Mesendoderm (in vitro differentiated cells): ENCODE data around the gene NECAB3.
A peak's percentile ranks its signal among the peaks of the same experiment; 100 is the strongest.

Experiments
- DNase-seq: peaks from one replicate; pipeline ENCODE4 v3.0.0; 2013
- H2AK5ac ChIP-seq: 2 replicates; pipeline ENCODE4 v1.6.1; 2013; ENCODE audit warnings: low read length, inconsistent platforms
- H2BK120ac ChIP-seq: 2 replicates; pipeline ENCODE4 v1.6.1; 2013; ENCODE audit warnings: low read depth, mild to moderate bottlenecking, low read length, moderate library complexity, mixed read lengths
- H2BK15ac ChIP-seq: replicated peaks from 2 replicates; pipeline ENCODE4 v1.6.1; 2013; ENCODE audit warnings: low read depth, mild to moderate bottlenecking, moderate library complexity
- H2BK5ac ChIP-seq: 2 replicates; pipeline ENCODE4 v1.6.1; 2013; ENCODE audit warnings: low read length, inconsistent platforms
- H3K18ac ChIP-seq: 2 replicates; pipeline ENCODE4 v1.6.1; 2013; ENCODE audit warnings: mild to moderate bottlenecking, low read length, mixed read lengths
- H3K23ac ChIP-seq: one replicate; pipeline ENCODE4 v1.6.1; 2013; ENCODE audit warnings: low read length
- H3K27ac ChIP-seq: 2 replicates; pipeline ENCODE4 v1.5.1; 2013; ENCODE audit warnings: low read depth, mild to moderate bottlenecking, inconsistent platforms, low read length, moderate library complexity
- H3K27me3 ChIP-seq: 2 replicates; pipeline ENCODE4 v1.6.1; 2013; ENCODE audit warnings: low read length, control low read depth, mild to moderate bottlenecking, inconsistent platforms; ENCODE audit not compliant: insufficient read depth, poor library complexity
- H3K36me3 ChIP-seq: 2 replicates; pipeline ENCODE4 v1.6.1; 2013; ENCODE audit warnings: low read length, inconsistent platforms; ENCODE audit not compliant: control insufficient read depth, insufficient read depth
- H3K4ac ChIP-seq: one replicate; pipeline ENCODE4 v1.6.1; 2013; ENCODE audit warnings: low read depth, mild to moderate bottlenecking, low read length, moderate library complexity
- H3K4me1 ChIP-seq: 2 replicates; pipeline ENCODE4 v1.6.1; 2013; ENCODE audit warnings: low read depth, low read length, inconsistent platforms; ENCODE audit not compliant: control insufficient read depth
- H3K4me2 ChIP-seq: 2 replicates; pipeline ENCODE4 v1.6.1; 2013; ENCODE audit warnings: low read length
- H3K4me3 ChIP-seq: 2 replicates; pipeline ENCODE4 v1.5.1; 2013; ENCODE audit warnings: mild to moderate bottlenecking, low read length
- H3K56ac ChIP-seq: one replicate; pipeline ENCODE4 v1.6.1; 2013; ENCODE audit warnings: low read length
- H3K79me1 ChIP-seq: 2 replicates; pipeline ENCODE4 v1.6.1; 2013; ENCODE audit warnings: low read length, inconsistent platforms
- H3K79me2 ChIP-seq: 2 replicates; pipeline ENCODE4 v1.6.1; 2013; ENCODE audit warnings: mild to moderate bottlenecking, low read length; ENCODE audit not compliant: control insufficient read depth, insufficient read depth
- H3K9ac ChIP-seq: 2 replicates; pipeline ENCODE4 v1.6.1; 2013; ENCODE audit warnings: low read length, inconsistent platforms
- H4K5ac ChIP-seq: one replicate; pipeline ENCODE4 v1.6.1; 2013; ENCODE audit warnings: low read length
- H4K8ac ChIP-seq: one replicate; pipeline ENCODE4 v1.6.1; 2013; ENCODE audit warnings: low read depth, mild to moderate bottlenecking, control low read depth, low read length, moderate library complexity
- WGBS: extraction: QIAGEN DNeasy Blood & Tissue Kit; methylation state at CpG from one replicate; pipeline ENCODE4 v1.1.7; 2013; ENCODE audit warnings: low lambda C conversion rate, missing lambda C conversion rate; ENCODE audit not compliant: insufficient coverage; ENCODE audit errors: extremely low coverage; 5-methylcytosine and 5-hydroxymethylcytosine counted together

Gene NECAB3

DNA sequence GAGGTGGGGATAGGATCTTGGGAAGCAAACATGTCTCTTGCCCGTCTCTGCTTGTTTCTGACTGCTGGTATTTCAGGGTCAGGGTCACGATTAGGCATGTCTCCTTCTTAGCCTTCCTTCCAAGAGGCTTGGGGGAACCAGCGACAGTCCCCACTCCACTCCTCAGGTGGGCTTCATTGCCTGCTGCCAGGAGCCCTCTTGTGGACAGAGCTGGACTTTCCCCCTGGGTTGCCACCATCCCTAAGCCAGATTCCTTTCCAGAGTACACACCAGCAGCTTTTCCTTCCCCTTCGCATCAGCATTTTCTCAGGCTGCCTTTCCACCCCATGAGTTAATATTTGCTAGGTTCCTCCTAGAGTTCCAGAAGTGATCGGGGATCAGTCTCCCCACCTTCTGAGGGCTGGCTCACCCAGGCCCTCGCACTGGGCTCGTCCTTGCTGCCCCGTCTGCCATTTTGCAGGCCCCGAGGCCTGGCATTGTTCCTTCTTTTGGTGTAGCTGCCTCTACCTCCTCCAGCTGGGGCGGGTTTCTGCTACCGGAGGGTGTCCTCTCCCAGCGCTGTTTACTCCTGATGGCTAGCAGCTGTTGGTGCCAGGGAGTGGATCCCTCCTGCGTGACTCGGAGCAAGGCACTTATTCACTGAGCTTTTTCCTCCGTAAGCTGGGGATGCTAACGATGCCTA, 20.9 kb downstream of the NECAB3 start:
- no peak overlapping the region for H3K4ac ChIP-seq
- H3K4me3 ChIP-seq: no peak overlapping the region
- H3K9ac ChIP-seq: no peak overlapping the region
- no peak overlapping the region for H3K23ac ChIP-seq
- no peak overlapping the region for H2AK5ac ChIP-seq
- no peak overlapping the region for H4K5ac ChIP-seq
- H3K27ac ChIP-seq: no peak overlapping the region
- H3K27me3 ChIP-seq: no peaks in the 10 kb centered on the region
- H2BK15ac ChIP-seq: no peak overlapping the region
- no CpG with 5 or more reads among the region's 16 CpGs for WGBS
- no peak overlapping the region for H3K56ac ChIP-seq
- no peak overlapping the region for H2BK5ac ChIP-seq
- H3K79me2 ChIP-seq: no peaks in the 10 kb centered on the region
- no peak overlapping the region for H3K18ac ChIP-seq
- no peak overlapping the region for H4K8ac ChIP-seq
- peaks cover 2% of the 10 kb centered on the region for H3K36me3 ChIP-seq
- H3K4me1 ChIP-seq: no peaks in the 10 kb centered on the region
- no peak overlapping the region for H3K4me2 ChIP-seq
- DNase-seq: peak; percentile 78
- no peaks in the 10 kb centered on the region for H3K79me1 ChIP-seq
- H2BK120ac ChIP-seq: no peak overlapping the region

DNA sequence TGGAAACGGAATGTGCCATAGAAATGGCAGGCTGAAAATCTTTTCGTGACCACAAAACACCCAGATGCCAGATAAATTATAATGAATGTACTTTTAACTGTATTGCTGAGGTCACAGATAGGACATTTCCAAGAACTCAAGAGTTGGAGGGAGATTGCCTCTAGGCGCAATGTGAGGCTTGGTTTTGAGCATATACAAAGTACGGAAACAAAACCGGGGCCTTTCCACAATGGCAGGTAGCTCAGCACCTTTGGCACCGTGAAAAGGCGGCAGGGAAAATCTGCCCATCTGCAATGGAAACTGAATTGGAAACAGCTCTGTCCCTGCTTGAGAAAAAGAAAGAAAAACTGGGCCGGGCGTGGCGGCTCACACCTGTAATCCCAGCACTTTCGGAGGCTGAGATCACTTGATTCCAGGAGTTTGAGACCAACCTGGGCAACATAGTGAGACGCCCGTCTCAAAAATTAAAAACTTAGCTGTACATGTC, 22.6 kb downstream of the NECAB3 start:
- Histone ChIP-seq H4K5ac (no peak overlapping the region), H2AK5ac (no peak overlapping the region), H3K36me3 (no peaks in the 10 kb centered on the region), H3K27ac (no peak overlapping the region), H3K4me3 (no peak overlapping the region), H4K8ac (no peak overlapping the region), H3K27me3 (no peaks in the 10 kb centered on the region), H2BK120ac (no peak overlapping the region), H3K18ac (no peak overlapping the region), H3K4ac (no peak overlapping the region), H2BK15ac (no peak overlapping the region), H3K4me1 (no peaks in the 10 kb centered on the region), H3K4me2 (no peak overlapping the region), H3K79me1 (no peaks in the 10 kb centered on the region), H2BK5ac (no peak overlapping the region), H3K56ac (no peak overlapping the region), H3K23ac (no peak overlapping the region), H3K79me2 (no peaks in the 10 kb centered on the region), H3K9ac (no peak overlapping the region)
- DNase-seq: no peak
- WGBS: no CpG with 5 or more reads among the region's 13 CpGs

DNA sequence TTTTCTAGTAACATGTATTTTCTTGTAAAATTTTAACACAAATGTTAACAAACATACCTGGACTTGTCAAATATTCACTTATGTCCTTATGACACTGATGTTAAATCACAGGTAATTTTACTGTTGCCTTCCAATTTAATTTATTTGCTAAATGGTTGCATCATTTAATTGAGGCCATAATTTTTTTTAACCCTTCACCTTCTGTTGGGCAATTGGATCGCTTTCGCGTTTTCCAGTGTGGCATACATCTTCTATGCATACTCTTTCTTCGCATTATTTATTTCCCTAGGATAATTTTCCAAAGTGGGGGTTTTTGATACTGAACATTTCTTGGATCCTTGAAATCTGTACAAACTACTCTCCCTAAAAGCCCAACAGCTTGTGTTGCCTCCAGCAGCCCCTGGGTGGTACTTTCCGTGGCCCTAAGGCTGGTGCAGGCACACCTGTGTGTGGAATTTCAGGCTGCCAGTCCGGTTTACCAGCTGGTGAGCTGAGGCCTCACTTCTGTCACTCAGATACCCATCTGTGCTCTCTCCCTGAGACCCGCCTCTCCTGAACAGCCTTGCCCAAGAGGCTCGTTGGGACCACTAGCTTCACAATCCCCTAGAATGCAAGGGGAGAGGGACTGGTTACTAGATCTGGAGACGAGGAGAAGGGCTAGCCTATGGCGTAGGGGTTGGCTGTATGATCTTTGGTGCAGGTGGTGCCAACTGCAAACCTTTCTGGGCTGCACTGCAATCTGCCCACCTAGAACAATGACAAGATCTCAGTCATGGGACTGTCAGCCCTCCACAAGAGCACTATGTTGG, 23.3 kb downstream of the NECAB3 start:
- no peak overlapping the region for H2BK5ac ChIP-seq
- H2BK120ac ChIP-seq: no peak overlapping the region
- H4K8ac ChIP-seq: no peak overlapping the region
- no peak overlapping the region for H3K4me2 ChIP-seq
- H2BK15ac ChIP-seq: no peak overlapping the region
- H3K56ac ChIP-seq: no peak overlapping the region
- no peak overlapping the region for H3K18ac ChIP-seq
- H3K79me1 ChIP-seq: no peaks in the 10 kb centered on the region
- H3K4me3 ChIP-seq: no peak overlapping the region
- no peak overlapping the region for H4K5ac ChIP-seq
- H3K9ac ChIP-seq: no peak overlapping the region
- H3K36me3 ChIP-seq: no peaks in the 10 kb centered on the region
- H2AK5ac ChIP-seq: no peak overlapping the region
- DNase-seq: no peak
- no peak overlapping the region for H3K27ac ChIP-seq
- H3K4me1 ChIP-seq: no peaks in the 10 kb centered on the region
- WGBS: no CpG with 5 or more reads among the region's 10 CpGs
- H3K23ac ChIP-seq: no peak overlapping the region
- no peaks in the 10 kb centered on the region for H3K27me3 ChIP-seq
- H3K79me2 ChIP-seq: no peaks in the 10 kb centered on the region
- H3K4ac ChIP-seq: no peak overlapping the region

DNA sequence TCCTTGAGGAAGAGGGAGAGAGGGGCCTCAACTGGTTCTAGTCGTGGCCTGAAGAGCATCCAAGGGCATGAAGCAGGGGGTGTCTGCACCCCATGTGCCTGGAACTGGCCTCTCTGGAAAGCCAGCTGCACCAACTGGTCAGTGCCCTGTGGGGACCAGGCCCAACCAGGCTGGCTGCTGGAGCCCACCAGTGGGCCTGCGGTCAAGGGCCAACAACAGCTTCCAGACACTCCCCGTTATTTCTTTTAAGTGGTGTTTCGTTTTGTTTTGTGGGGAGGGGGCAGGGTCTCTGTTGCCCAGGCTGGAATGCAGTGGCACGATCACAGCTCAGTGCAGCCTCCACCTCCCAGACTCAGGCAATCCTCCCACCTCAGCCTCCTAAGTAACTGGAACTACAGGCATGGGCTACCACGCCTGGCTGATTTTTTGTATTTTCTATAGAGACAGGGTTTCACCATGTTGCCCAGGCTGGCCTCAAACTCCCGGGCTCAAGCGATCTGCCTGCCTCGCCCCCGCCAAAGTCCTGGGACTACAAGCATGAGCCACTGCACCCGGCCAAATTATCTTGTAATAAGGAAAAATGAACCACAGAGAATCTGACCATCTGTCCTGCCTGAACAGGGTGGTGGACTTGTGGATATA, 24.0 kb downstream of the NECAB3 start:
- Histone ChIP-seq H3K4me3 (no peak overlapping the region), H3K23ac (no peak overlapping the region), H3K27me3 (no peaks in the 10 kb centered on the region), H3K79me2 (no peaks in the 10 kb centered on the region), H3K56ac (no peak overlapping the region), H2AK5ac (no peak overlapping the region), H4K8ac (no peak overlapping the region), H3K4me2 (no peak overlapping the region), H2BK15ac (no peak overlapping the region), H3K4me1 (no peaks in the 10 kb centered on the region), H3K36me3 (peaks cover 2% of the 10 kb centered on the region), H3K4ac (no peak overlapping the region), H2BK5ac (no peak overlapping the region), H3K79me1 (no peaks in the 10 kb centered on the region), H3K18ac (no peak overlapping the region), H3K9ac (no peak overlapping the region), H4K5ac (no peak overlapping the region), H2BK120ac (no peak overlapping the region), H3K27ac (no peak overlapping the region)
- WGBS: no CpG with 5 or more reads among the region's 11 CpGs
- no peak for DNase-seq

DNA sequence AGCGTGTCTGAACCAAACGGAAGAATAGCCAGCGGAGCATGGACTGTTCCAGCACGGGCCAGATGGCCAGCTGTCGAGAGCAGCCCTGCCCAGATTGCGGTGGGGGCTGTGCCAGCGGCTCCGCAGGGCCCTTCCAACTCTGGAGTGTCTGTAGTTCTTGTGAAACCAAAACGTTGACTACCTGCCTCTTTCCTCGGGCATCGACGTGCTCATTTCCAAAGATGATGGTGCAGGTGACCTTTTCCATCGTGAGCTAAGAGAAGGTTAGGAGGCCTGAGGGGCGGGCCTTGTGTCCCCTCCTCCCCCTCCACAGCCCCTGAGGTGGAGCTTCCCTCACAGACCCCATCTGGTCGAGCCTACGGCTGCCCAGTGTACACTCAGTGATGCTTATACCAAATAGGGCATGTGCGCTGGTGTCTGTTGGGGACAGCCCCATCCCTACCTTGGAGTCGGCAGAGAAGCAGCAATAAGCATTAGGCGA, 25.0 kb downstream of the NECAB3 start:
- Histone ChIP-seq H3K27ac (no peak overlapping the region), H3K4me2 (no peak overlapping the region), H3K18ac (no peak overlapping the region), H3K56ac (no peak overlapping the region), H2BK15ac (no peak overlapping the region), H3K23ac (no peak overlapping the region), H3K79me1 (no peaks in the 10 kb centered on the region), H3K4me3 (no peak overlapping the region), H3K4me1 (no peaks in the 10 kb centered on the region), H4K5ac (no peak overlapping the region), H3K4ac (no peak overlapping the region), H3K27me3 (no peaks in the 10 kb centered on the region), H2BK120ac (no peak overlapping the region), H4K8ac (no peak overlapping the region), H2BK5ac (no peak overlapping the region), H3K79me2 (no peaks in the 10 kb centered on the region), H3K9ac (no peak overlapping the region), H2AK5ac (no peak overlapping the region), H3K36me3 (peaks cover 2% of the 10 kb centered on the region)
- no CpG with 5 or more reads among the region's 19 CpGs for WGBS
- no peak for DNase-seq
